ENCODE data around the gene PEX11A. TPM values are rescaled to one million over a fixed set of nuclear protein-coding genes. Genes with fewer than 3 reads are reported as not detected.

The PEX11A gene
- polyA plus RNA-seq, 4 donors: 16.3 to 22.1 (median 20.0) TPM

- DNase-seq (ENCODE audit: low read depth in 4 of 4, low spot score in 3 of 4): no peak
Observed at GRCh38 chr15:89677381-89677780, 13.2 kb downstream of the PEX11A start.

- no peak for DNase-seq (ENCODE audit: low read depth in 4 of 4, low spot score in 3 of 4)
Observed at GRCh38 chr15:89675606-89676005, 14.9 kb downstream of the PEX11A start.

DNA sequence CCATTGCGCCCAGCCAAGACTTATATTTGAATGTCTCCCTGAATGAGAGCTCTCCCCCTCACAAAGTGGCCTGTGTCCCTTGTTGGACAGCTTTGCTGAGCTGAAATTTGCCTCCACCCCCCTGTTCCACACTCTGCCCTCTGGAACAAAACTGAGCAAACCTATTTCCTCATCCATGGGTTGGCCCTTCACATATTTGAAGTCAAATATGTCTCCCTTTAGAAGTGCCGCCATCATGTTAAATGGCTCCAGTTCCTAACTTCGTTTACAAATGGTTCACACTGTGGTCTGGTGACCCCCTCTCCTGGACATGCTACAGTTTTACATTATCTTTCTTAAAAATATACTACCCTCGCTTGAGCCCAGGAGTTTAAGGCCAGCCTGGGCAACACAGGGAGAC, 16.0 kb downstream of the PEX11A start:
- no peak for DNase-seq (ENCODE audit: low read depth in 4 of 4, low spot score in 3 of 4)

GRCh38 chr15:89673165-89673512, 17.4 kb downstream of the PEX11A start:
- no peak for DNase-seq (ENCODE audit: low read depth in 4 of 4, low spot score in 3 of 4)

- no peak for DNase-seq (ENCODE audit: low read depth in 4 of 4, low spot score in 3 of 4)
Observed at GRCh38 chr15:89672221-89673164, 18.1 kb downstream of the PEX11A start.

GRCh38 chr15:89671687-89672086, 18.9 kb downstream of the PEX11A start:
- no peak for DNase-seq (ENCODE audit: low read depth in 4 of 4, low spot score in 3 of 4)

GRCh38 chr15:89670971-89671560, 19.5 kb downstream of the PEX11A start:
- DNase-seq (ENCODE audit: low read depth in 4 of 4, low spot score in 3 of 4): no peak

DNA sequence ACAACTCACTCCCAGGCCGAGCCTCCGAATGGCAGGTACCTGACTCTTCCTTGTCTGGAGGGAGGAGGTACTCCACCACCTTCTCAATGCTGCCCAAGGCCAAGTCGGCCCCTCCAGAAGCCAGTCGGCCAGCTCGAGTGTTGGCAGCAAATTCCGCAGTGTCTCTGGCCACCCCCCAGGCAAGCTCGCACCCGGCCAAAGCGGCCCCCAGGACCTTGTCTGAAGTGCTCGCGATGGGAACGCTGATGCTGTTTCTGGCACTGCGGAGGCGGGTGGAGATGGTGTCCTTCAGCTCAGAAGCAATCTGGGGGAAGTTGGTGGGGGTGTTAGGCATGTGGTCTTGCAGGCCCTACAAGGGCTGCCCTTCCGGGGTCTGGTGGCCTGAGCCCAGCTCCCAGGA, 20.6 kb downstream of the PEX11A start:
- DNase-seq (ENCODE audit: low read depth in 4 of 4, low spot score in 3 of 4): no peak

DNA sequence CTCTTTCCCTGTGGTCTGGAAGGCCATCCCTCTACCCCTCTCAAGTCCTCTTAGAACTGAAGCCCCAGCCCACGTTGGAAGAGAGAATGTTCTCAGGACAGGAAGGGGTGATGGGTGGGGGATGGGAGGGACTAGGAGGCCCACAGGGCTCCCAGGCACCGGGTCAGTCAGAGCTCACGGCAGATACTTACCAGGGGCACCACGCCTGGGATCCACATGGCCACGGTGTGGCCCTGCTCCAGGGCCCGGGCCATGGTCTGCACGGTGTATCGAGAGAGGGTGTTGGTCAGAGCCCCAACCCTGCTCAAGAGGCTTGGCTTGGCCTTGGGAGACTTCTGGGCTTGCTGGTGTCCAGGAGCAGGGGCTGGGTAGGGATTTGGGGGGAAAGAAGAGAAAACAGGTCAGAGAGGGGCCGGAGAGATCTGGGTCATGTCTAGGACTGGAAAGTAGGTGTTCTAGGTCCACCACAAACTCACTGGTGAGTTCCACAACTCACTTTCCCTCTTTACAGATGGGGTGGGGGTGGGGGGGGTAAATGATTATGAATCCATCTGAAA, 21.2 kb downstream of the PEX11A start:
- DNase-seq (ENCODE audit: low read depth in 4 of 4, low spot score in 3 of 4): no peak

DNA sequence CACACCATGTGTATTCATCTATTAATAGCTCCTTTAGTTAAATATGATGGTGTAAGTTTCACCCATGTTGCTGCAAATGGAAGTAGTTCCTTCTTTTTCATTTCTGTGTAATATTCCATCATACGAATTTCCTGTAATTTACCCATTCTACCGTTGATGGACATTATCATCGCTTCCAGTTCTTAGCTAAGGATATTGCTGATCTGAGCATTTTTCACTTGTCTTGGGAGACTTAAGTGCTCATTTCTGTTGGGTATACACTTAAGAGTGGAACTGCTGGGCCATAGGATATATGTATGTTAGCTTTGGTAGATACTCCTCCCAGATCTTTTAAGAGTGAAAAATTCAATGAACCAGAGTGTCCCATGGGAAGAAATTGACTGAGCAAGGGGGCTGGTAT, 22.4 kb downstream of the PEX11A start:
- no peak for DNase-seq (ENCODE audit: low read depth in 4 of 4, low spot score in 3 of 4)

DNA sequence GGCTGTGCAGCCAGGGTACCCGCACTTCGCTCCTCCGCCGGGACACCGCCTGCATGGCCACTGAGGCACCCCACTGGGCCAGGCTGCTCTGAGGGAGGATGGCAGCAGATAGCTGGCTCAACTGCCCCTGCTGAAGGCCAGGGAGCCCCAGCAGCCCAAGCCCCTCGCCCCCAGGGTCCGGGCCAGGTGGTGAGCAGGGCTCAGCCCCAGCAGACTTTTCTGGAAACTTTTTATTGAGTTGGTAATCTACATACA, 22.9 kb downstream of the PEX11A start:
- DNase-seq (ENCODE audit: low read depth in 4 of 4, low spot score in 3 of 4): no peak

- no peak for DNase-seq (ENCODE audit: low read depth in 4 of 4, low spot score in 3 of 4)
Observed at GRCh38 chr15:89666858-89667705, 23.5 kb downstream of the PEX11A start.

- DNase-seq (ENCODE audit: low read depth in 4 of 4, low spot score in 3 of 4): no peak
Observed at GRCh38 chr15:89666184-89666857, 24.2 kb downstream of the PEX11A start.

DNA sequence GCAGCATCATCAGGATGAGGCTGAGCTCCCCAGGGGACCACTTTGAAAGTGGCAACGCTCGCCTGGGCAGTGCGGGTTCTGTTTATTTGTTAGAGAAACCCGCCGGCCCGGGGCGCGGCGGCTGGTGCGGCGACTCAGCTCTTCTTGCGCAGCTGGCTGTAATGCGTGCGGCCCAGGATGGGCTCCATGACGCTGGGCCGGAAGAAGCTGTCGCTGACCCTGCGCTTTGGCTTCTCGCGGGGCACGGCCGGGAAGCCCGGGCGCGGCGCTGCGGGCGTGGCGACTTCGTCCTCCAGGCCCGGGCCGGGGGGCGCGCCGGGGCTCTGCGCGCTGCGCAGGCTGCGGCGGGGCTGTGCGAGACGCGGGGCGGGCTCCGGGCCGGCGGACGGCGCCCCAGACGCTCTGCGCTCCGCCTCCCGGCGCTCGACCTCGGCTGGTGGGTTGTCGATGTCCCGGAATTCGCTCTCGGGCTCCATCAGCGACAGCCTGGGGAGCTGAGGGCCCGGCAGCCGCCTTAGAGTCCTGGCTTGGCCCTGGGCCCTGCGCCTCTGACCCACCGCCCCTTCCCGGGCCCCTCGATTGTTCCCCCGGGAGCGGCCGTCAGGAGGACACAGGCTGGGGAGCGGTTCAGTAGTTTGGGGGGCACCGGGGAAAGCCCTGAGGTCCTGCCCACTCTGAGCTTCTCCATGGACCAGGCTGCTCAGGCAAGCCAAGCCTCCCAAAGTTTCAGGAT, 24.9 kb downstream of the PEX11A start:
- DNase-seq (ENCODE audit: low read depth in 4 of 4, low spot score in 3 of 4): no peak

GRCh38 chr15:89664441-89665350, 25.9 kb downstream of the PEX11A start:
- no peak for DNase-seq (ENCODE audit: low read depth in 4 of 4, low spot score in 3 of 4)

DNA sequence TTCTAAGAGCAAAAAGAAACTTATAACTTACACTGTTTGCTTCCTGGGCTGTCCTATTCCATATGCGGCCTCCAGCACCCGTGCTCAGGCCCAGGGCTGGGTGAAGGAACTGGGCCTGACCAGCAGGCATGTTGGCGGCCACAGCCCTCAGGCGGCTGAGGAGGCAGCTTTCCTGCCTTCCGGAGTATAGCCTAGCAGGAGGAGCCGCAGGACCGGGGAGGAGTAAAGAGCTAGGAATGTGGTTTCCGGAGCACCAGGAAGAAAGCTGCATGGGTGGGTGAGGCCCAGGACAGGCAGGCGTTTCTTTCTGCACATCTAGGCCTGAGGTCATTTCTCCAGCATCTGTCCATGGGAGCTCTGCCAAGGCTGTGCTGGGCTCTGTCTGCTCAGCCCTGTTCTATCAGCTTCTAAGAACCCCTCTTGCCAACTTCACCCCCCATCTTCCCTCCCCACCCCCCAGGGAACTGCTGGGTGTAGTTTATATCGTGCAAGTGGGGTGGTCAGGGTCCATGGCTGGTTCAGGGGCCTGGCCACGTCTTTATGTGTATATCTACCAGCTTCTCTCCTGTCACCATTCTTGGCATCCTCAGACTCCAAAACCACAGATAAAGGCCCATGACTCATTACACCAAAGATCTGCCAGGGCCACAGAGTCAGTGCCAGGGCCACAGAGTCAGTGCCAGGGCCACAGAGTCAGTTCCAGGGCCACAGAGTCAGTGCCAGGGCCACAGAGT, 27.5 kb downstream of the PEX11A start:
- DNase-seq (ENCODE audit: low read depth in 4 of 4, low spot score in 3 of 4): no peak

DNA sequence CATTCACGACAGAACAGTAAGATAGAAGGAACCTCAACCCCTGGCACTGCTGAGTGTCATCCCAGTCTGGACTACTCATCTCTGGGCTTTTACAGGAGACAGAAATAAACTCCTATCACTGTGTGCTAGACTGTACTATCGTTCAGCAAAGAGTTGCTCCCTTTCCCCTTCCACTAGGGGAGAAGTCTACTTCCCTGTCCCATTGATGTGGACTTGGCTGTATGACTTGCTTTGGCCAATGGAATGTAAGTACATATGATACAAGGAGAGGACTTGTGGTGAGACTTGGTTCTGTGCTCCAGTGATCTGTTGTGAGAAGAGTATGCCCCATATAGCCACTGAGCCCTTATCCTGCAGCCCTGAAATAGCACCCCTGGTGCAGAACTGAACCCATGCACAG, 30.0 kb downstream of the PEX11A start:
- no peak for DNase-seq (ENCODE audit: low read depth in 4 of 4, low spot score in 3 of 4)

- DNase-seq (ENCODE audit: low read depth in 4 of 4, low spot score in 3 of 4): no peak
Observed at GRCh38 chr15:89659295-89659694, 31.3 kb downstream of the PEX11A start.

Data from right renal pelvis (tissue), 4 donors.